Neural cell (in vitro differentiated cells): ENCODE measurements around the gene IL12RB2. TPM values are rescaled to one million over a fixed set of nuclear protein-coding genes. Genes with fewer than 3 reads are reported as not detected.

Experiments used
- H2AFZ ChIP-seq: fragments of 200-600, 300-800 bp; sonication (generic), shearing (Covaris generic); 2 replicates; pipeline ENCODE4 v1.6.0; 2014; ENCODE audit warnings: low read depth, mild to moderate bottlenecking, antibody characterized with exemption, low read length, moderate library complexity
- H3F3A ChIP-seq: fragments of 200-600 bp; shearing (Covaris generic); 2 replicates; pipeline ENCODE4 v1.6.1; 2016; ENCODE audit warnings: mild to moderate bottlenecking, moderate library complexity, mixed read lengths, antibody characterized with exemption, low read length; ENCODE audit not compliant: insufficient read depth, poor library complexity, severe bottlenecking
- H3K27ac ChIP-seq: fragments of 200-600, 300-800 bp; sonication (generic), shearing (Covaris generic); 2 replicates; pipeline ENCODE4 v1.5.1; 2014; ENCODE audit warnings: mild to moderate bottlenecking, low read length, moderate library complexity
- H3K27me3 ChIP-seq: fragments of 300-800, 200-600 bp; sonication (generic), shearing (Covaris generic); 2 replicates; pipeline ENCODE4 v1.6.0; 2014; ENCODE audit warnings: mild to moderate bottlenecking, low read depth, low read length, moderate library complexity; ENCODE audit not compliant: insufficient read depth
- H3K36me3 ChIP-seq: fragments of 300-800, 200-600 bp; sonication (generic), shearing (Covaris generic); 2 replicates; pipeline ENCODE4 v1.5.1; 2014; ENCODE audit warnings: mild to moderate bottlenecking, antibody characterized with exemption, low read length, moderate library complexity; ENCODE audit not compliant: insufficient read depth
- H3K4me2 ChIP-seq: fragments of 300-800, 200-600 bp; sonication (generic), shearing (Covaris generic); 2 replicates; pipeline ENCODE4 v1.6.0; 2014; ENCODE audit warnings: mild to moderate bottlenecking, low read length
- H3K4me3 ChIP-seq: fragments of 300-800, 200-600 bp; sonication (generic), shearing (Covaris generic); 2 replicates; pipeline ENCODE4 v1.5.1; 2014; ENCODE audit warnings: mild to moderate bottlenecking, low read length, moderate library complexity
- H3K79me2 ChIP-seq: fragments of 200-600 bp; shearing (Covaris generic); replicated peaks from 2 replicates; pipeline ENCODE4 v1.6.0; 2014; ENCODE audit warnings: mild to moderate bottlenecking, low read length, moderate library complexity; ENCODE audit not compliant: insufficient read depth
- H3K9ac ChIP-seq: fragments of 300-800, 200-600 bp; sonication (generic), shearing (Covaris generic); 2 replicates; pipeline ENCODE4 v1.6.1; 2016; ENCODE audit warnings: mild to moderate bottlenecking, low read length, mixed read lengths
- H3K9me2 ChIP-seq: fragments of 200-600 bp; shearing (Covaris generic); 2 replicates; pipeline ENCODE4 v1.6.1; 2016; ENCODE audit warnings: mild to moderate bottlenecking, low read length, mixed read lengths; ENCODE audit not compliant: insufficient read depth
- H3K9me3 ChIP-seq: fragments of 200-600, 300-800 bp; sonication (generic), shearing (Covaris generic); 2 replicates; pipeline ENCODE4 v1.6.1; 2016; ENCODE audit warnings: mild to moderate bottlenecking, mixed run types, low read length, moderate library complexity, mixed read lengths
- H4K20me1 ChIP-seq: fragments of 200-600 bp; shearing (Covaris generic); 2 replicates; pipeline ENCODE4 v1.6.1; 2016; ENCODE audit warnings: mild to moderate bottlenecking, mixed run types; ENCODE audit not compliant: insufficient read depth
- EP300 ChIP-seq: fragments of 450-650 bp; conservative IDR thresholded peaks from 2 replicates; pipeline ENCODE4 v1.6.1; 2014; ENCODE audit warnings: antibody characterized with exemption, mild to moderate bottlenecking, moderate library complexity; ENCODE audit not compliant: poor library complexity, severe bottlenecking
- EZH2 ChIP-seq: fragments of 200-600, 300-800 bp; shearing (Covaris generic), sonication (generic); IDR thresholded peaks from 2 replicates; pipeline ENCODE4 v1.6.1; 2014; ENCODE audit warnings: antibody characterized with exemption, low read length, borderline replicate concordance, mild to moderate bottlenecking; ENCODE audit not compliant: insufficient read depth, poor library complexity, severe bottlenecking
- MXI1 ChIP-seq: fragments of 450-650 bp; conservative IDR thresholded peaks from 2 replicates; pipeline ENCODE4 v1.6.1; 2014; ENCODE audit warnings: antibody characterized with exemption, mild to moderate bottlenecking; ENCODE audit not compliant: poor library complexity, severe bottlenecking
- POLR2AphosphoS5 ChIP-seq: IDR thresholded peaks from 2 replicates; pipeline ENCODE4 v1.6.1; 2012
- RAD21 ChIP-seq: fragments of 450-650 bp; conservative IDR thresholded peaks from 2 replicates; pipeline ENCODE4 v1.6.1; 2014; ENCODE audit warnings: antibody characterized with exemption, mild to moderate bottlenecking, moderate library complexity
- SMC3 ChIP-seq: fragments of 450-650 bp; conservative IDR thresholded peaks from 2 replicates; pipeline ENCODE4 v1.6.1; 2014; ENCODE audit warnings: antibody characterized with exemption, mild to moderate bottlenecking, moderate library complexity; ENCODE audit not compliant: poor library complexity
- polyA plus RNA-seq: library from polyadenylated mRNA; depleted of rRNA; stranded (reverse); fragments of >200 nt; gene quantifications from 2 replicates; pipeline ENCODE4 v1.2.3, GENCODE V29; 2014
- TF ChIP-seq, protein P1 (sequence below): IDR thresholded peaks from 2 replicates; pipeline ENCODE4 v1.6.1; 2012; ENCODE audit warnings: borderline replicate concordance

Gene IL12RB2
- polyA plus RNA-seq, 1 donor from 2014 or later = not detected

- H3K4me3 ChIP-seq = peak overlapping the region; percentile 67
- H3K4me2 ChIP-seq = no peak overlapping the region
- no peak overlapping the region for H3K9ac ChIP-seq
- TF ChIP-seq RAD21 (no peak), POLR2AphosphoS5 (no peak), SMC3 (no peak), EZH2 (no peak)
- no peaks in the 10 kb centered on the region for H3K79me2 ChIP-seq
- H3F3A ChIP-seq = no peaks in the 10 kb centered on the region
- no peak overlapping the region for H2AFZ ChIP-seq
- no peak overlapping the region for H3K27ac ChIP-seq
- H3K36me3 ChIP-seq = no peaks in the 10 kb centered on the region
- H4K20me1 ChIP-seq = no peaks in the 10 kb centered on the region
- peaks cover 25% of the 10 kb centered on the region for H3K27me3 ChIP-seq
- no peaks in the 10 kb centered on the region for H3K9me3 ChIP-seq
- H3K9me2 ChIP-seq = no peaks in the 10 kb centered on the region
Measured at GRCh38 chr1:67308136-67308535, 463 bp downstream of the IL12RB2 start.

DNA sequence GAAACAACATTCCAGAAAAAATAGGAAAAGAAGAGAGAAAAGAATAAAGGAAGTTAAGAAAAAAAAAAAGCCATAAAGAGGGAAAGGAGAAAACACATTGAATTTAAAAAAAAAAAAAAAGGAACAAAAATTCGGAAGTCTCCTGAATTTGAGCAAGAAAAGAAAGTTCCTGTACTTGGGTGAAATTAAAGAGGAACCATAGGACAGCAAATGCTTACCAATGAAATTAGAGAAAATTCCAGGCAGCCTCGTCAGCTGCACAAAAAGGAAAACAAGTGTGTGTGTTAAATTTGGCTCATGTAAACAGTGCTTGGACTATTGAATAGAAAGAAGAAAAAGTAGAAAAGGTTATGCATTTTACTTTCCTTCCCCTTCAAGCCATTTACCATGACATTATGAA is 4.9 kb downstream of the IL12RB2 start:
- no peak overlapping the region for H3K4me2 ChIP-seq
- H4K20me1 ChIP-seq = no peaks in the 10 kb centered on the region
- no peak overlapping the region for H3K27ac ChIP-seq
- H3K9me3 ChIP-seq = no peaks in the 10 kb centered on the region
- H3K36me3 ChIP-seq = no peaks in the 10 kb centered on the region
- TF ChIP-seq, protein P1, sequence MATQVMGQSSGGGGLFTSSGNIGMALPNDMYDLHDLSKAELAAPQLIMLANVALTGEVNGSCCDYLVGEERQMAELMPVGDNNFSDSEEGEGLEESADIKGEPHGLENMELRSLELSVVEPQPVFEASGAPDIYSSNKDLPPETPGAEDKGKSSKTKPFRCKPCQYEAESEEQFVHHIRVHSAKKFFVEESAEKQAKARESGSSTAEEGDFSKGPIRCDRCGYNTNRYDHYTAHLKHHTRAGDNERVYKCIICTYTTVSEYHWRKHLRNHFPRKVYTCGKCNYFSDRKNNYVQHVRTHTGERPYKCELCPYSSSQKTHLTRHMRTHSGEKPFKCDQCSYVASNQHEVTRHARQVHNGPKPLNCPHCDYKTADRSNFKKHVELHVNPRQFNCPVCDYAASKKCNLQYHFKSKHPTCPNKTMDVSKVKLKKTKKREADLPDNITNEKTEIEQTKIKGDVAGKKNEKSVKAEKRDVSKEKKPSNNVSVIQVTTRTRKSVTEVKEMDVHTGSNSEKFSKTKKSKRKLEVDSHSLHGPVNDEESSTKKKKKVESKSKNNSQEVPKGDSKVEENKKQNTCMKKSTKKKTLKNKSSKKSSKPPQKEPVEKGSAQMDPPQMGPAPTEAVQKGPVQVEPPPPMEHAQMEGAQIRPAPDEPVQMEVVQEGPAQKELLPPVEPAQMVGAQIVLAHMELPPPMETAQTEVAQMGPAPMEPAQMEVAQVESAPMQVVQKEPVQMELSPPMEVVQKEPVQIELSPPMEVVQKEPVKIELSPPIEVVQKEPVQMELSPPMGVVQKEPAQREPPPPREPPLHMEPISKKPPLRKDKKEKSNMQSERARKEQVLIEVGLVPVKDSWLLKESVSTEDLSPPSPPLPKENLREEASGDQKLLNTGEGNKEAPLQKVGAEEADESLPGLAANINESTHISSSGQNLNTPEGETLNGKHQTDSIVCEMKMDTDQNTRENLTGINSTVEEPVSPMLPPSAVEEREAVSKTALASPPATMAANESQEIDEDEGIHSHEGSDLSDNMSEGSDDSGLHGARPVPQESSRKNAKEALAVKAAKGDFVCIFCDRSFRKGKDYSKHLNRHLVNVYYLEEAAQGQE = no peak
- TF ChIP-seq EP300 = no peak
- TF ChIP-seq EZH2 = no peak
- no peak for TF ChIP-seq MXI1
- H3F3A ChIP-seq = no peaks in the 10 kb centered on the region
- no peaks in the 10 kb centered on the region for H3K9me2 ChIP-seq
- peaks cover 7% of the 10 kb centered on the region for H3K27me3 ChIP-seq
- no peak overlapping the region for H2AFZ ChIP-seq
- H3K79me2 ChIP-seq = no peaks in the 10 kb centered on the region
- no peak overlapping the region for H3K9ac ChIP-seq
- no peak overlapping the region for H3K4me3 ChIP-seq

DNA sequence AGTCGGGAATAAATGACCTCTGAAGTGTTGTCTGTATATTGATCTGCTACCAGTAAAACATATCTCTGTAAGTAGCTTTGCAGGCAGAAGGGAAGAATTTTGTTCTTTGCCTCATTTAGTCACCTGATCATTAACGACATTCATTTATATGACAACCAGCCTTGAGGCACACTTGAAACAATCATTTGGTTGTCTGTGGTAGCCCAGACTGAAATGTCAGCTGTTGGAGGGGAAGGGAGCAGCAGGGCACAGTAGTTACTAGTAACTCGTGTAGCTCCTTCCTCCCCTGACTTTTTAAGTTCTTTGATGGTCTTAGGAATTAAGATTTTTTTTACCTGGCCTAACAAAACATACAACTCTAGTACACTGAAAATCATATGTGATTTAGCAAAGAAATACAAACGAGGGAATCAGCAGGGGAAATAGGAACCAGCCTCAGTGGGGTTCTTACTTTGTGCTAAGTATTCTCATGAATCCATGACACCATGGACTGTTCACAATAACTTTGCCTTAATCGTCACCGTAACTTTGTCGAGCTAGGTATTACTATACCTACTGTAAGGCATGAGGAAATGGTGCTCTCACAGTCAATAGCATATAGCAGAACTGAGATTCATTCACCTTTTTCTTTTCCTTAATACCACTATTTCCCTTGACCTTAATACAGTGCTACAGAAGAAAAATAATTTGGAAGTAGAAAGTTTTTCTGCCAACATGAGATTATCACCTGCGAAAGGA is 6.4 kb downstream of the IL12RB2 start:
- Histone ChIP-seq H2AFZ (no peak overlapping the region), H3K9me2 (no peaks in the 10 kb centered on the region), H3K27me3 (no peaks in the 10 kb centered on the region), H3K27ac (no peak overlapping the region), H3K79me2 (no peaks in the 10 kb centered on the region), H3K4me3 (no peak overlapping the region), H3F3A (no peaks in the 10 kb centered on the region), H3K4me2 (no peak overlapping the region), H4K20me1 (no peaks in the 10 kb centered on the region), H3K36me3 (no peaks in the 10 kb centered on the region), H3K9me3 (no peaks in the 10 kb centered on the region), H3K9ac (no peak overlapping the region)
- no peak for TF ChIP-seq EZH2
